Sigmoid colon (tissue), 7 donors: ENCODE data around the gene ATG7. TPM values are rescaled to one million over a fixed set of nuclear protein-coding genes. Genes with fewer than 3 reads are reported as not detected.
A peak's percentile ranks its signal among the peaks of the same experiment; 100 is the strongest.

Source experiments
- DNase-seq: peaks from one replicate; pipeline ENCODE4 v3.0.0-alpha.2; 2019
- H3K27ac ChIP-seq, 4 donors: fragments of 200-600 bp; sonication (generic); one replicate each; pipeline ENCODE4 v1.5.1; 2016 to 2019; ENCODE audit warnings: mild to moderate bottlenecking in 1 of 4
- H3K27me3 ChIP-seq, 3 donors: fragments of 200-600 bp; sonication (generic); one replicate each; pipeline ENCODE4 v1.5.1; 2019; ENCODE audit warnings: mild to moderate bottlenecking in 1 of 3
- H3K36me3 ChIP-seq, 4 donors: fragments of 200-600 bp; sonication (generic); one replicate each; pipeline ENCODE4 v1.5.1; 2016 to 2019
- H3K4me1 ChIP-seq, 4 donors: fragments of 200-600 bp; sonication (generic); one replicate each; pipeline ENCODE4 v1.5.1; 2017 to 2019
- H3K4me3 ChIP-seq, 4 donors: fragments of 200-600 bp; sonication (generic); one replicate each; pipeline ENCODE4 v1.5.1; 2017 to 2019; ENCODE audit warnings: mild to moderate bottlenecking in 2 of 4, moderate library complexity in 1 of 4
- H3K9me3 ChIP-seq, 4 donors: fragments of 200-600 bp in 3 of 4; sonication (generic) in 3 of 4; one replicate each; pipeline versions ENCODE4 v1.5.1 to v1.6.1; 2013 to 2019
- EP300 ChIP-seq, 4 donors: sonication (generic); formaldehyde crosslinking; IDR thresholded peaks; one replicate each; pipeline ENCODE4 v1.6.1; 2017; ENCODE audit warnings: antibody characterized with exemption in 4 of 4
- POLR2A ChIP-seq, 2 donors: fragments of 450-650 bp; IDR thresholded peaks; one replicate each; pipeline ENCODE4 v1.6.1; 2016; ENCODE audit warnings: antibody characterized with exemption in 2 of 2, mild to moderate bottlenecking in 2 of 2, moderate library complexity in 2 of 2
- POLR2AphosphoS5 ChIP-seq, 4 donors: sonication (generic); formaldehyde crosslinking; IDR thresholded peaks; one replicate each; pipeline ENCODE4 v1.6.1; 2017; ENCODE audit warnings: antibody characterized with exemption in 4 of 4
- WGBS, 2 donors: extraction: QIAGEN DNeasy Blood & Tissue Kit; methylation state at CpG; one replicate each; pipeline ENCODE4 v1.1.7; 2013; 5-methylcytosine and 5-hydroxymethylcytosine counted together
- intact Hi-C: fragments of 100-400 bp; cut with DNase I; formaldehyde crosslinking; loops from one replicate; pipeline ENCODE4 v1.15.1; 2023
- polyA plus RNA-seq, 3 donors: library from polyadenylated mRNA; stranded (reverse); fragments of 200-250 nt; gene quantifications; one replicate each; pipeline ENCODE4 v1.2.3, GENCODE V29; 2013
- total RNA-seq, 4 donors: library from RNA; depleted of rRNA; stranded (reverse); fragments of >200 nt; gene quantifications; one replicate each; pipeline ENCODE4 v1.1.0, GENCODE V29; 2016
- TF ChIP-seq, protein P1 (sequence below), 4 experiments: fragments of 450-650 bp in 3 of 4; fragments of 200-600 bp in 1 of 4; IDR thresholded peaks; one replicate each; pipeline ENCODE4 v1.5.1; 2016 to 2019; ENCODE audit warnings: antibody characterized with exemption in 4 of 4, mild to moderate bottlenecking in 3 of 4, moderate library complexity in 2 of 4
- donor health status: healthy with polysubstance abuse.
- donor health status: Bipolar disorder and iron deficiency.
- donor health status: healthy.

ATG7 gene
- total and polyA plus RNA-seq, 7 donors = 12.5 to 62.9 (median 34.8) TPM

DNA sequence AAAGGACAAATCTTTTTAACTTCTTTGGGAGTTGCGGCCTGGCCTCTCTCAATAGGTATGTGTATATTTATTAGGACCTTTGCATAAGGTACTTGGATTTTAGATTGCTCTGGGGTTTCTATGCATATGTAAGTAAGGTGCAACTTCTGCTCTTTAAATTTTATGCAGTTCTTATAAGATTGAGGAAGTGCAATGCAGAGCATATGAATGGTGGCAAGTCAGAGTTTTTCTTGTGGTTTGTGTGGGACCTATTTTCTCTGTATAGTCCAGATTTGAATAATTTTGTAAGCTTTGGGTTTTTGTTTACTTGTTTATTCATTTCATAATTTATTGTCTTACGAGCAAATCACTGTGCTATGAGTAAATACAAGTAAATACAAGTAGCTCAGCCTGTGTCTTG is 101.5 kb downstream of the ATG7 start:
- DNase-seq = no peak
- H3K36me3 ChIP-seq = peaks cover 0 to 25% (median 0%) of the 10 kb centered on the region in 4 donors
- H3K9me3 ChIP-seq = no peaks in the 10 kb centered on the region
- H3K27me3 ChIP-seq = no peaks in the 10 kb centered on the region
- H3K4me3 ChIP-seq = no peak overlapping the region
- TF ChIP-seq POLR2A (IDR thresholded peaks at IDR 0.05) (no peak), EP300 (IDR thresholded peaks at IDR 0.05) (no peak), POLR2AphosphoS5 (IDR thresholded peaks at IDR 0.05) (no peak)
- TF ChIP-seq, protein P1, sequence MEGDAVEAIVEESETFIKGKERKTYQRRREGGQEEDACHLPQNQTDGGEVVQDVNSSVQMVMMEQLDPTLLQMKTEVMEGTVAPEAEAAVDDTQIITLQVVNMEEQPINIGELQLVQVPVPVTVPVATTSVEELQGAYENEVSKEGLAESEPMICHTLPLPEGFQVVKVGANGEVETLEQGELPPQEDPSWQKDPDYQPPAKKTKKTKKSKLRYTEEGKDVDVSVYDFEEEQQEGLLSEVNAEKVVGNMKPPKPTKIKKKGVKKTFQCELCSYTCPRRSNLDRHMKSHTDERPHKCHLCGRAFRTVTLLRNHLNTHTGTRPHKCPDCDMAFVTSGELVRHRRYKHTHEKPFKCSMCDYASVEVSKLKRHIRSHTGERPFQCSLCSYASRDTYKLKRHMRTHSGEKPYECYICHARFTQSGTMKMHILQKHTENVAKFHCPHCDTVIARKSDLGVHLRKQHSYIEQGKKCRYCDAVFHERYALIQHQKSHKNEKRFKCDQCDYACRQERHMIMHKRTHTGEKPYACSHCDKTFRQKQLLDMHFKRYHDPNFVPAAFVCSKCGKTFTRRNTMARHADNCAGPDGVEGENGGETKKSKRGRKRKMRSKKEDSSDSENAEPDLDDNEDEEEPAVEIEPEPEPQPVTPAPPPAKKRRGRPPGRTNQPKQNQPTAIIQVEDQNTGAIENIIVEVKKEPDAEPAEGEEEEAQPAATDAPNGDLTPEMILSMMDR (IDR thresholded peaks at IDR 0.05) = no peak
- 94 to 95% methylated on average over 2 of the region's 2 CpGs for WGBS, 2 donors
- peaks cover 0 to 4% (median 0%) of the 10 kb centered on the region in 4 donors for H3K4me1 ChIP-seq
- intact Hi-C loops = no loop called here
- H3K27ac ChIP-seq = no peak overlapping the region

DNA sequence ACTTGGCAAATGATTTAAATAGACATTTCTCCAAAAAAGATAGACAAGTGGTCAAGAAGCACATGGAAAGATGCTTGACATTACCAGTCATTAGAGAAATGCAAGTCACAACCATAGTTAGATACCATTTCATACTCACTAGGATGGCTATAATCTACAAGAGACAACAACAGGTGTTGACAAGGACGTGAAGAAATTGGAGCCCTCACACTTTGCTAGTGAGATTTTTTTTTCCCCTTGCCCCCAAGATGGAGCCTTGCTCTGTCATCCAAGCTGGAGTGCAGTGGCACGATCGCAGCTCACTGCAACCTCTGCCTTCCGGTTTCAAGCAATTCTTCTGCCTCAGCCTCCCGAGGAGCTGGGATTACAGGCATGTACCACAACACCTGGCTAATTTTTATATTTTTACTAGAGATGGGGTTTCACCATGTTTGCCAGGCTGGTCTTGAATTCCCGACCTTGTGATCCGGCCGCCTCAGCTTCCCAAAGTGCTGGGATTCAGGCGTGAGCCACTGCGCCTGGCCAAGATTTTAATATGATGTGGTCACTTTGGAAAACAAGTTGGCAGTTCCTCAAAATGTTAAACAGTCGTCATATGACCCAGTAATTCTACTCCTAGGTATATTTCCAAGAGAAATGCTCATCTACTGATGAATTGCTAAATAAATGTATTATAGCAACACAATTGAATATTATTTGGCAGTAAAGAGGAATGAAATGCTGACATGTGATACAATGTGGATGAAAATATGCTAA is 103.3 kb downstream of the ATG7 start:
- WGBS, 2 donors = 89% methylated on average over 11 of the region's 11 CpGs
- peaks cover 0 to 16% (median 13%) of the 10 kb centered on the region in 4 donors for H3K4me1 ChIP-seq
- H3K36me3 ChIP-seq = peaks cover 0 to 13% (median 0%) of the 10 kb centered on the region in 4 donors
- no peak for DNase-seq
- no peak overlapping the region for H3K4me3 ChIP-seq
- no peaks in the 10 kb centered on the region for H3K9me3 ChIP-seq
- intact Hi-C loops = no loop called here
- no peak for TF ChIP-seq POLR2A (IDR thresholded peaks at IDR 0.05)
- no peak for TF ChIP-seq POLR2AphosphoS5 (IDR thresholded peaks at IDR 0.05)
- TF ChIP-seq EP300 (IDR thresholded peaks at IDR 0.05) = no peak
- TF ChIP-seq, protein P1 (IDR thresholded peaks at IDR 0.05) = no peak
- no peaks in the 10 kb centered on the region for H3K27me3 ChIP-seq
- no peak overlapping the region for H3K27ac ChIP-seq

DNA sequence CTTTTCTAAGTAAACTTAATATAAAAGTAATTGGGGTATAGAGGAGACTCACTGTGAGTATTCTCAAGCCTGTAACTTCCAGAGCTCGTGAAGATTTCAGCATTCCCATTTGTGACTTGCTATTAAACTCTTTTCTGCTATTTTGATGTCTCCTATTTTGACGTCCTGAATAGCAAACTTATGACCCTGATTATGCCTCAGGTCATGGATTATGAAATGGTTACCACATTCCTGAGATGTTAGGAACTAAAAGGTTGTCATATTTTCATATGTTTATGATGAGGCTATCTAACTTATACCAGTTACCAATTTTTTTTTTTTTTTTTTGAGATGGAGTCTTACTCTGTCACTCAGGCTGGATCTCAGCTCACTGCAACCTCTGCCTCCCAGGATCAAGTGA is 105.5 kb downstream of the ATG7 start:
- Histone ChIP-seq H3K4me3 (no peak overlapping the region), H3K27me3 (no peaks in the 10 kb centered on the region), H3K9me3 (no peaks in the 10 kb centered on the region), H3K27ac (no peak overlapping the region), H3K4me1 (peaks cover 0 to 28% (median 17%) of the 10 kb centered on the region in 4 donors), H3K36me3 (peaks cover 0 to 9% (median 0%) of the 10 kb centered on the region in 4 donors)
- WGBS, 2 donors = 88 to 90% methylated on average over 2 of the region's 2 CpGs
- intact Hi-C loops = no loop called here
- no peak for DNase-seq
- TF ChIP-seq EP300 (IDR thresholded peaks at IDR 0.05) (no peak), POLR2AphosphoS5 (IDR thresholded peaks at IDR 0.05) (no peak), POLR2A (IDR thresholded peaks at IDR 0.05) (no peak)
- TF ChIP-seq, protein P1 (IDR thresholded peaks at IDR 0.05) = no peak

DNA sequence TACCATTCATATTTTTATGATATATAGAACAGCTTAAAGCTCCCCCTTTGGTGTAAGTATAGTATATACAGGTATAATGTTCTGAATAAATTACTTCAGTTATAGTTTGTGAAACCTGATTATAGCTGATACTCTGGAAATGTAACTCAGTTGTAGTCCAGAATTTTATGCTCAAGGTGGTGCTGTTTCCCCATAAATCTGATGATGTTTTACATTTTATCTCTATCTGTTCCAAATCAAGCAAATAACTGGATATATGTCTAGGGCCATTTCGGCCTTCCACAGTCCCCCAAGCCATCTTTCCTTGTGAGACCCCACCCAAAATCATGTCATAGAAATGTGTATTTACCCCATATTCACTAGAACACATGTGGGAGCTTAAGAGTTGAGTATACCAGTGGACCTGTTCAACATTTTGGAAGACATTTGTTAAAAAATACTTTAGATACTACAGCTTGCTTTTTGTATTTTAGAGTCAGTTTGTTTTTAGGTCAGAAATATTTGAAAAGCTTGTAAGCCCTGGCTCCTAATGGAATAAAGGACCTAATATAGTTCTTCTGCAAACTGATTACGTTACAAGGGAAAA is 107.1 kb downstream of the ATG7 start:
- Histone ChIP-seq H3K9me3 (no peaks in the 10 kb centered on the region), H3K36me3 (no peaks in the 10 kb centered on the region), H3K27ac (peak overlapping the region in 3 of 4 donors; percentile 15 to 53 (median 33)), H3K4me1 (peaks cover 0 to 31% (median 17%) of the 10 kb centered on the region in 4 donors), H3K27me3 (no peaks in the 10 kb centered on the region), H3K4me3 (no peak overlapping the region)
- intact Hi-C loops = loop anchor here (1.0 kb wide), 2 partner anchors 273 to 425 kb away; no protein-coding TSS in a partner anchor
- TF ChIP-seq POLR2AphosphoS5 (IDR thresholded peaks at IDR 0.05) (peak in 1 of 4 donors; percentile 7), POLR2A (IDR thresholded peaks at IDR 0.05) (no peak), EP300 (IDR thresholded peaks at IDR 0.05) (no peak)
- TF ChIP-seq, protein P1 (IDR thresholded peaks at IDR 0.05) = peak; percentile 56 to 61 (median 60)
- DNase-seq = no peak
- 50 to 58% methylated on average over 2 of the region's 2 CpGs for WGBS, 2 donors
